HEK293 (cell line): ENCODE measurements around the gene ELAVL4.

Source experiments
- CTCF ChIA-PET: fragments of 350-600 bp; formaldehyde crosslinking; extraction: SDS; loops from one replicate; lab custom pipeline; 2021; ENCODE audit warnings: antibody characterized with exemption; lab: Yijun Ruan, JAX
- POLR2A ChIA-PET: fragments of 300-600 bp; formaldehyde crosslinking; extraction: SDS; loops from one replicate; lab custom pipeline; 2020; ENCODE audit warnings: antibody characterized with exemption, inconsistent platforms; lab: Yijun Ruan, JAX
- H3K27ac ChIP-seq: fragments of 200-500 bp; sonication (Bioruptor generic); 2 replicates; pipeline ENCODE4 v1.5.1; 2014; ENCODE audit warnings: low read depth, low read length, control low read depth, inconsistent platforms; ENCODE audit errors: extremely low read depth
- H3K36me3 ChIP-seq, 2 experiments: fragments of 200-500 bp in 1 of 2; sonication (Bioruptor generic) in 1 of 2; 1 replicate in 1 of 2; 2 replicates in 1 of 2; pipeline ENCODE4 v1.5.1; 2014 to 2017; ENCODE audit warnings: inconsistent platforms in 2 of 2, low read length in 2 of 2; ENCODE audit not compliant: control insufficient read depth in 2 of 2, insufficient read depth in 1 of 2
- H3K4me1 ChIP-seq: fragments of 200-500 bp; sonication (Bioruptor generic); 2 replicates; pipeline ENCODE4 v1.5.1; 2014; ENCODE audit warnings: mild to moderate bottlenecking, low read length, inconsistent platforms; ENCODE audit not compliant: control insufficient read depth, insufficient read depth
- H3K4me3 ChIP-seq: 2 replicates; pipeline ENCODE4 v1.5.1; 2011; ENCODE audit warnings: low read depth, mild to moderate bottlenecking, control low read depth, low read length, moderate library complexity
- H3K9me3 ChIP-seq: fragments of 200-500 bp; sonication (Bioruptor generic); 2 replicates; pipeline ENCODE4 v1.5.1; 2014; ENCODE audit warnings: low read depth, low read length, inconsistent platforms; ENCODE audit not compliant: control insufficient read depth, insufficient read depth
- FEZF1 ChIP-seq: fragments of 450-650 bp; formaldehyde crosslinking; IDR thresholded peaks from 2 replicates; pipeline ENCODE4 v1.5.1; 2016; ENCODE audit warnings: missing biosample characterization, missing genetic modification characterization
- IKZF3 ChIP-seq: fragments of 450-650 bp; IDR thresholded peaks from 2 replicates; pipeline ENCODE4 v1.5.0; 2018; ENCODE audit warnings: missing biosample characterization, mild to moderate bottlenecking, missing genetic modification characterization, moderate library complexity
- KLF8 ChIP-seq: fragments of 450-650 bp; formaldehyde crosslinking; IDR thresholded peaks from 2 replicates; pipeline ENCODE4 v1.5.1; 2016; ENCODE audit warnings: missing biosample characterization, missing genetic modification characterization
- MYNN ChIP-seq: fragments of 450-650 bp; formaldehyde crosslinking; IDR thresholded peaks from 2 replicates; pipeline ENCODE4 v1.5.1; 2016; ENCODE audit warnings: missing biosample characterization, missing genetic modification characterization, borderline replicate concordance
- PATZ1 ChIP-seq: fragments of 450-650 bp; formaldehyde crosslinking; IDR thresholded peaks from 2 replicates; pipeline ENCODE4 v1.5.1; 2016; ENCODE audit warnings: missing biosample characterization, missing genetic modification characterization
- SCRT1 ChIP-seq: fragments of 450-650 bp; formaldehyde crosslinking; IDR thresholded peaks from 2 replicates; pipeline ENCODE4 v1.5.1; 2016; ENCODE audit warnings: missing biosample characterization, missing genetic modification characterization, borderline replicate concordance
- SCRT2 ChIP-seq: fragments of 450-650 bp; formaldehyde crosslinking; IDR thresholded peaks from 2 replicates; pipeline ENCODE4 v1.5.1; 2016; ENCODE audit warnings: missing biosample characterization, missing genetic modification characterization
- SP2 ChIP-seq: fragments of 450-650 bp; formaldehyde crosslinking; IDR thresholded peaks from 2 replicates; pipeline ENCODE4 v1.5.1; 2016; ENCODE audit warnings: missing biosample characterization, missing genetic modification characterization
- ZNF10 ChIP-seq: fragments of 450-650 bp; formaldehyde crosslinking; IDR thresholded peaks from 2 replicates; pipeline ENCODE4 v1.5.1; 2017; ENCODE audit warnings: missing biosample characterization, missing genetic modification characterization
- ZNF510 ChIP-seq: fragments of 450-650 bp; formaldehyde crosslinking; IDR thresholded peaks from 2 replicates; pipeline ENCODE4 v1.5.1; 2018; ENCODE audit warnings: mild to moderate bottlenecking, missing genetic modification characterization, missing biosample characterization; ENCODE audit not compliant: insufficient replicate concordance
- ZNF530 ChIP-seq: fragments of 450-650 bp; formaldehyde crosslinking; IDR thresholded peaks from 2 replicates; pipeline ENCODE4 v1.5.1; 2016; ENCODE audit warnings: low read depth, missing biosample characterization, missing genetic modification characterization
- ZNF626 ChIP-seq: fragments of 450-650 bp; sonication (Bioruptor Pico); formaldehyde crosslinking; IDR thresholded peaks from 2 replicates; pipeline ENCODE4 v1.5.1; 2018; ENCODE audit warnings: missing biosample characterization, missing genetic modification characterization, inconsistent platforms
- ZNF654 ChIP-seq: fragments of 450-650 bp; formaldehyde crosslinking; IDR thresholded peaks from 2 replicates; pipeline ENCODE4 v1.5.1; 2016; ENCODE audit warnings: low read depth, missing biosample characterization, missing genetic modification characterization
- ZNF768 ChIP-seq: fragments of 450-650 bp; formaldehyde crosslinking; IDR thresholded peaks from 2 replicates; pipeline ENCODE4 v1.5.1; 2018; ENCODE audit warnings: missing biosample characterization, mild to moderate bottlenecking, missing genetic modification characterization
- ZNF776 ChIP-seq: fragments of 450-650 bp; formaldehyde crosslinking; IDR thresholded peaks from 2 replicates; pipeline ENCODE4 v1.5.0; 2017; ENCODE audit warnings: missing biosample characterization, missing genetic modification characterization, borderline replicate concordance
- ZNF791 ChIP-seq: fragments of 450-650 bp; formaldehyde crosslinking; IDR thresholded peaks from 2 replicates; pipeline ENCODE4 v1.5.1; 2016; ENCODE audit warnings: missing biosample characterization, missing genetic modification characterization
- ZNF792 ChIP-seq: fragments of 450-650 bp; formaldehyde crosslinking; IDR thresholded peaks from 2 replicates; pipeline ENCODE4 v1.5.1; 2016; ENCODE audit warnings: missing biosample characterization, missing genetic modification characterization

ELAVL4 gene

GRCh38 chr1:50066806-50067205 lies 41.9 kb upstream of the ELAVL4 start:
- H3K4me1 ChIP-seq = no peaks in the 10 kb centered on the region
- H3K36me3 ChIP-seq = no peaks in the 10 kb centered on the region
- POLR2A ChIA-PET = no interaction called here
- H3K9me3 ChIP-seq = no peaks in the 10 kb centered on the region
- no peak overlapping the region for H3K4me3 ChIP-seq
- no peak overlapping the region for H3K27ac ChIP-seq
- TF ChIP-seq ZNF626 (tag by site-specific recombination) = no peak
- no peak for TF ChIP-seq PATZ1 (tag by site-specific recombination)
- no peak for TF ChIP-seq ZNF530 (tag by site-specific recombination)
- TF ChIP-seq ZNF768 (tag by site-specific recombination) = no peak
- TF ChIP-seq ZNF792 = no peak
- no peak for TF ChIP-seq IKZF3 (tag by site-specific recombination)
- TF ChIP-seq ZNF791 (tag by site-specific recombination) = no peak
- TF ChIP-seq MYNN = no peak
- TF ChIP-seq SCRT1 (tag by site-specific recombination) = no peak
- CTCF ChIA-PET = interaction anchor here (0.6 to 0.7 kb wide), 2 partner anchors 14 to 538 kb away, joined by 4 read pairs; no protein-coding TSS in a partner anchor

GRCh38 chr1:50074931-50075330 lies 33.8 kb upstream of the ELAVL4 start:
- H3K27ac ChIP-seq = no peak overlapping the region
- H3K36me3 ChIP-seq = no peaks in the 10 kb centered on the region
- ChIA-PET POLR2A (no interaction called here), CTCF (no interaction called here)
- no peak overlapping the region for H3K4me3 ChIP-seq
- H3K4me1 ChIP-seq = no peaks in the 10 kb centered on the region
- no peaks in the 10 kb centered on the region for H3K9me3 ChIP-seq
- no peak for TF ChIP-seq KLF8
- no peak for TF ChIP-seq SP2
- TF ChIP-seq, all 188 proteins: peak for 0

DNA sequence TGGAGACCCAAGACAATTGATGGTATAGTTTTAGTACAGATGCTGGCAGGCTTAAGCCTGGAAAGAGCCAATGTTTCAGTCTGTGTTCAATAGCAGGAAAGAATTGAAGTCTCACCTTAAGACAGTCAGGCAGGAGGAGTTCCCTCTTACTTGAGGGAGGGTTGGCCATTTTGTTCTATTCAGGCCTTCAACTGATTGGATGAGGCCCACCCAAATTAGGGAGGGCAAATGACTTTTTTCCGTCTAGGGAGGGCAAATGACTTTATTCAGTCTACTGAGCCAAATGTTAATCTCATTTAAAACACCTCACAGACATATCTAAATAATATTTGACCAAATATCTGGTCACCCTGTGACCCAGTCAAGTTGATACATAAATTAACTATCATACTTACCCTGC lies 31.4 kb upstream of the ELAVL4 start:
- POLR2A ChIA-PET = no interaction called here

GRCh38 chr1:50080904-50081586 lies 27.7 kb upstream of the ELAVL4 start:
- ChIA-PET CTCF (interaction anchor here (0.6 to 1.8 kb wide), 19 partner anchors 12 to 1508 kb away, joined by 3 to 7 read pairs (median 3); no protein-coding TSS in a partner anchor), POLR2A (no interaction called here)
- H3K4me1 ChIP-seq = no peaks in the 10 kb centered on the region
- H3K4me3 ChIP-seq = no peak overlapping the region
- H3K9me3 ChIP-seq = no peaks in the 10 kb centered on the region
- TF ChIP-seq ZNF654 = peak; percentile 24
- TF ChIP-seq SCRT2 = no peak
- no peak for TF ChIP-seq ZNF776 (tag by site-specific recombination)
- no peak for TF ChIP-seq ZNF510 (tag by site-specific recombination)
- H3K36me3 ChIP-seq = no peaks in the 10 kb centered on the region
- no peak overlapping the region for H3K27ac ChIP-seq

More for the DNA sequence above, 31.4 kb upstream of the ELAVL4 start:
- CTCF ChIA-PET = no interaction called here
- H3K36me3 ChIP-seq = no peaks in the 10 kb centered on the region
- H3K9me3 ChIP-seq = no peaks in the 10 kb centered on the region
- no peaks in the 10 kb centered on the region for H3K4me1 ChIP-seq
- TF ChIP-seq FEZF1 (tag by site-specific recombination) (no peak), ZNF10 (tag by site-specific recombination) (peak; percentile 90)
- TF ChIP-seq, all 188 proteins: peak for 1
- no peak overlapping the region for H3K4me3 ChIP-seq
- no peak overlapping the region for H3K27ac ChIP-seq
